CD4-positive, alpha-beta memory T cell (primary cell): Measurements from ENCODE around the gene ADAMTS19. TPM values are rescaled to one million over a fixed set of nuclear protein-coding genes. Genes with fewer than 3 reads are reported as not detected.

Source experiments
- CTCF ChIA-PET: fragments of 350-600 bp; sonication (Branson Sonifier 250); formaldehyde crosslinking; loops from one replicate; lab custom pipeline; 2021; ENCODE audit warnings: inconsistent platforms; ENCODE audit not compliant: partially characterized antibody; lab: Charles Lee
- POLR2A ChIA-PET: fragments of 350-600 bp; sonication (Branson Sonifier 250); formaldehyde crosslinking; loops from one replicate; lab custom pipeline; 2021; ENCODE audit not compliant: partially characterized antibody; lab: Charles Lee
- DNase-seq, 5 donors: peaks; one replicate each; pipeline versions ENCODE4 v3.0.0 to v3.0.0-alpha.2; 2020 to 2022; ENCODE audit warnings: mixed read lengths in 1 of 5
- H3K27ac ChIP-seq: one replicate; pipeline ENCODE4 v1.7.0; 2013; ENCODE audit warnings: low read depth, low read length
- H3K27me3 ChIP-seq: 2 replicates; pipeline ENCODE4 v1.7.0; 2013; ENCODE audit warnings: mild to moderate bottlenecking, low read length, moderate library complexity; ENCODE audit not compliant: insufficient read depth
- H3K36me3 ChIP-seq: 2 replicates; pipeline ENCODE4 v1.7.0; 2013; ENCODE audit warnings: mild to moderate bottlenecking, low read length, moderate library complexity; ENCODE audit not compliant: insufficient read depth
- H3K4me1 ChIP-seq: 2 replicates; pipeline ENCODE4 v1.7.0; 2013; ENCODE audit warnings: mild to moderate bottlenecking, low read length, moderate library complexity; ENCODE audit not compliant: insufficient read depth
- H3K4me3 ChIP-seq, 2 donors: one replicate each; pipeline ENCODE4 v1.7.0; 2013; ENCODE audit warnings: low read length in 2 of 2, mild to moderate bottlenecking in 1 of 2
- H3K9me3 ChIP-seq, 2 donors: one replicate each; pipeline ENCODE4 v1.7.0; 2013; ENCODE audit warnings: low read length in 2 of 2, control low read depth in 1 of 2; ENCODE audit not compliant: control insufficient read depth in 1 of 2
- H3K27ac Mint-ChIP-seq, 7 donors: one replicate each; pipeline ENCODE4 v1.8.0; 2020 to 2021; ENCODE audit warnings: mixed read lengths in 7 of 7, mild to moderate bottlenecking in 6 of 7, inconsistent platforms in 3 of 7, moderate library complexity in 3 of 7
- H3K27me3 Mint-ChIP-seq, 2 donors: one replicate each; pipeline ENCODE4 v1.8.0; 2020 to 2021; ENCODE audit warnings: mixed read lengths in 2 of 2
- H3K36me3 Mint-ChIP-seq, 2 donors: one replicate each; pipeline ENCODE4 v1.8.0; 2020 to 2021; ENCODE audit warnings: mixed read lengths in 2 of 2, inconsistent platforms in 1 of 2, mild to moderate bottlenecking in 1 of 2
- H3K4me1 Mint-ChIP-seq, 4 donors: one replicate each; pipeline ENCODE4 v1.8.0; 2020 to 2021; ENCODE audit warnings: mixed read lengths in 4 of 4, mild to moderate bottlenecking in 1 of 4
- H3K4me3 Mint-ChIP-seq, 8 donors: one replicate each; pipeline ENCODE4 v1.8.0; 2020 to 2021; ENCODE audit warnings: mixed read lengths in 8 of 8, mild to moderate bottlenecking in 7 of 8, moderate library complexity in 6 of 8, inconsistent platforms in 3 of 8
- H3K9me3 Mint-ChIP-seq, 8 donors: one replicate each; pipeline ENCODE4 v1.8.0; 2020 to 2021; ENCODE audit warnings: mixed read lengths in 8 of 8, mild to moderate bottlenecking in 5 of 8, inconsistent platforms in 3 of 8, moderate library complexity in 1 of 8
- intact Hi-C: fragments of 100-400 bp; cut with micrococcal nuclease; formaldehyde crosslinking; loops from one replicate; pipeline ENCODE4 v1.15.1; 2023
- polyA plus RNA-seq, 2 donors: library from polyadenylated mRNA; unstranded; fragments of 300-500 nt; fragmentation: Illumina TruSeq; gene quantifications; one replicate each; pipeline ENCODE4 v1.2.3, GENCODE V29; 2021
- total RNA-seq, 2 experiments: library from RNA; stranded (reverse); gene quantifications; one replicate each; pipeline ENCODE4 v1.2.3, GENCODE V29; 2021

The ADAMTS19 gene
- total and polyA plus RNA-seq, 4 experiments from 2014 or later: not detected

- Mint-ChIP-seq H3K9me3 (peaks cover 0 to 2% (median 0%) of the 10 kb centered on the region in 8 donors), H3K4me1 (no peaks in the 10 kb centered on the region), H3K4me3 (no peak overlapping the region), H3K36me3 (no peaks in the 10 kb centered on the region), H3K27me3 (peaks cover 0 to 2% of the 10 kb centered on the region in 2 donors), H3K27ac (no peak overlapping the region)
- no peak for DNase-seq
- H3K4me1 ChIP-seq: no peaks in the 10 kb centered on the region
- ChIA-PET POLR2A (no interaction called here), CTCF (no interaction called here)
- no peaks in the 10 kb centered on the region for H3K36me3 ChIP-seq
- no peak overlapping the region for H3K27ac ChIP-seq
- intact Hi-C loops: no loop called here
- H3K9me3 ChIP-seq: no peaks in the 10 kb centered on the region
- H3K4me3 ChIP-seq: no peak overlapping the region
- H3K27me3 ChIP-seq: no peaks in the 10 kb centered on the region
Observed at GRCh38 chr5:129474544-129474943, 14.4 kb downstream of the ADAMTS19 start.

- Mint-ChIP-seq H3K4me1 (no peaks in the 10 kb centered on the region), H3K36me3 (no peaks in the 10 kb centered on the region), H3K9me3 (peaks cover 0 to 4% (median 0%) of the 10 kb centered on the region in 8 donors), H3K4me3 (no peak overlapping the region), H3K27me3 (no peaks in the 10 kb centered on the region), H3K27ac (no peak overlapping the region)
- intact Hi-C loops: no loop called here
- POLR2A ChIA-PET: no interaction called here
- Histone ChIP-seq H3K27ac (no peak overlapping the region), H3K9me3 (no peaks in the 10 kb centered on the region), H3K4me3 (no peak overlapping the region), H3K4me1 (no peaks in the 10 kb centered on the region), H3K27me3 (no peaks in the 10 kb centered on the region), H3K36me3 (no peaks in the 10 kb centered on the region)
- no peak for DNase-seq
- CTCF ChIA-PET: no interaction called here
Observed at GRCh38 chr5:129476751-129477150, 16.7 kb downstream of the ADAMTS19 start.

DNA sequence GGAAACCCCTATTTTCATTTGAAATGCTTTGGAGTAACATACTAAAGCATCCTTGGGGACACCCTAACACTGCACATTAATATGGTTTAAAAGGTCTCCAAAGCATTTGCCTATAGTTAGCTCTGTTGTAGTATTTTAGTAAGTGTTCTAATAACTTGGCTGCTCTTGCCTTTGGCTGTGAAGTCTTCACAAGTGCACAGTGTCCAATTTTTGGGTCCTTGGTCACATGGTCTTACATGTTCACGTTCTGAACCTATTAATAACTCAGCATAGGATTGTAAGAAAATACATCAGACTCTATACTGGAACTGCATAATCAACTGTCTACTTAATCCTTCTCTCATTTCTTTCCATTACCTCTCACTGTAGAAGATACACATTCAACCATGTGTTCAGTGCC, 17.4 kb downstream of the ADAMTS19 start:
- ChIA-PET CTCF (no interaction called here), POLR2A (no interaction called here)
- no peaks in the 10 kb centered on the region for H3K27me3 Mint-ChIP-seq
- Histone ChIP-seq H3K4me1 (no peaks in the 10 kb centered on the region), H3K27ac (no peak overlapping the region), H3K27me3 (no peaks in the 10 kb centered on the region), H3K4me3 (no peak overlapping the region), H3K36me3 (no peaks in the 10 kb centered on the region), H3K9me3 (no peaks in the 10 kb centered on the region)
- H3K9me3 Mint-ChIP-seq: peaks cover 0 to 4% (median 0%) of the 10 kb centered on the region in 8 donors
- H3K4me1 Mint-ChIP-seq: no peaks in the 10 kb centered on the region
- DNase-seq: no peak
- intact Hi-C loops: no loop called here
- no peak overlapping the region for H3K27ac Mint-ChIP-seq
- no peaks in the 10 kb centered on the region for H3K36me3 Mint-ChIP-seq
- H3K4me3 Mint-ChIP-seq: no peak overlapping the region

GRCh38 chr5:129481161-129481560, 21.1 kb downstream of the ADAMTS19 start:
- no peak for DNase-seq
- H3K27me3 ChIP-seq: no peaks in the 10 kb centered on the region
- H3K4me3 ChIP-seq: no peak overlapping the region
- no peaks in the 10 kb centered on the region for H3K36me3 ChIP-seq
- H3K27me3 Mint-ChIP-seq: no peaks in the 10 kb centered on the region
- ChIA-PET CTCF (no interaction called here), POLR2A (no interaction called here)
- no peaks in the 10 kb centered on the region for H3K36me3 Mint-ChIP-seq
- H3K4me1 ChIP-seq: no peaks in the 10 kb centered on the region
- H3K9me3 ChIP-seq: no peaks in the 10 kb centered on the region
- intact Hi-C loops: no loop called here
- H3K27ac ChIP-seq: no peak overlapping the region
- no peaks in the 10 kb centered on the region for H3K4me1 Mint-ChIP-seq
- peaks cover 0 to 4% (median 0%) of the 10 kb centered on the region in 8 donors for H3K9me3 Mint-ChIP-seq
- no peak overlapping the region for H3K27ac Mint-ChIP-seq
- no peak overlapping the region for H3K4me3 Mint-ChIP-seq

DNA sequence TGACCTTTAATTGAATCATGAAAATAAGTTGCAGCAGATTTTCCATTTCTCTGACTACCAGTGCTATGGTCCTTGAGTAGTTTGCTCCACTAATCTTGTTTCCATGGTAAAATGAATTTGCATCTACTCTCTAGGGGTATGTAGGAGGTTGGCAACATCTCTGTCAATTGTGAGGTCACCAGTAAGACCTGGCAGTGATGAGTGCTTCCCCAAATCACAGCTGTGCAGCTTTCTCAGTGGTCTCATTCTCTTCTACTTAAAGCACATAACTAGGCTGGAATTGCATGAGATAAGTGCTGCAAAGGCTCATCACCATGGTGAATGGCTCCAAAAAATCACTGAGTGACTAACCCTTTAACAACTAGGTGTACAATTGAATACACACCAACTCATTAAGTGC, 36.3 kb downstream of the ADAMTS19 start:
- no peak for DNase-seq
- Mint-ChIP-seq H3K4me1 (no peaks in the 10 kb centered on the region), H3K9me3 (peaks cover 0 to 4% (median 0%) of the 10 kb centered on the region in 8 donors), H3K36me3 (no peaks in the 10 kb centered on the region), H3K27me3 (no peaks in the 10 kb centered on the region), H3K27ac (no peak overlapping the region), H3K4me3 (no peak overlapping the region)
- CTCF ChIA-PET: no interaction called here
- Histone ChIP-seq H3K9me3 (no peaks in the 10 kb centered on the region), H3K4me3 (no peak overlapping the region), H3K27me3 (no peaks in the 10 kb centered on the region), H3K27ac (no peak overlapping the region), H3K4me1 (no peaks in the 10 kb centered on the region), H3K36me3 (no peaks in the 10 kb centered on the region)
- POLR2A ChIA-PET: no interaction called here
- intact Hi-C loops: no loop called here

DNA sequence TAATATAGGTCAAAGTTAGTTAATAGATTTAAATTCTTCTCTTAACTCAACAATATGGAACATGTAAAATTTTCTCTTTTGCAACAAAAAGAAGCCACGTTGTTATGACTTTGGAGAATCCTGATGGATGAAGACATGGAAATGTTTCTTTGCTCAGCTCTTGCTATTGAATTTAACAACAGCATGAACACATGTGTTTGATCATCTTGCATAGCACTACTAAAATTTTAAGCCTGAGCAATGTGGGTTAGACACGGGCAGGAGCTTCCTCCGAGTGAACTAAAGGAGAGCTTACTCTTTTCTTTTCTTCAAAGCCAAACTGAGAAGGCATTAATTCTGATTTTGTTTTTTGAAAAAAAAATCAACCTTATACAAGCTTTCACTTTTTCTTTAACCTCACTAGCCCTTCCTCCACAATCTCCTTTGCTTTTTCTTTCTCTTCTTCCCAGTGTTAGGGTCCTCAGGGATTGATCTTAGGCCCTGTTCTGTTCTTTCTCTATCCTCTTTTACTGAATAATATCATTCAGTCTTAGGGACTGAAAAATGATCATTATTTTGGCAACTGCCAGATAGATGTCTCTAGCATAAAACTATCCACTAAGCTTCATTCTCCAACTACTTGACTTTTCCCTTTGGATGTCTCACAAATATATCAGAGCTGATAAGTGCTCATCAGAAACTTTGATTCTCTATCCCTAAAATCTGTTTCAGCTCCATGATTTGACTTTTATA, 36.9 kb downstream of the ADAMTS19 start:
- no peak overlapping the region for H3K4me3 ChIP-seq
- H3K36me3 ChIP-seq: no peaks in the 10 kb centered on the region
- Mint-ChIP-seq H3K27me3 (no peaks in the 10 kb centered on the region), H3K9me3 (peaks cover 0 to 6% (median under 1%) of the 10 kb centered on the region in 8 donors), H3K27ac (no peak overlapping the region), H3K4me3 (no peak overlapping the region), H3K36me3 (no peaks in the 10 kb centered on the region), H3K4me1 (no peaks in the 10 kb centered on the region)
- intact Hi-C loops: no loop called here
- no peaks in the 10 kb centered on the region for H3K27me3 ChIP-seq
- no peak overlapping the region for H3K27ac ChIP-seq
- DNase-seq: no peak
- POLR2A ChIA-PET: no interaction called here
- no peaks in the 10 kb centered on the region for H3K9me3 ChIP-seq
- H3K4me1 ChIP-seq: no peaks in the 10 kb centered on the region
- CTCF ChIA-PET: interaction anchor here (1.6 kb wide), 1 partner anchor 13 kb away, joined by 6 read pairs; no protein-coding TSS in a partner anchor

DNA sequence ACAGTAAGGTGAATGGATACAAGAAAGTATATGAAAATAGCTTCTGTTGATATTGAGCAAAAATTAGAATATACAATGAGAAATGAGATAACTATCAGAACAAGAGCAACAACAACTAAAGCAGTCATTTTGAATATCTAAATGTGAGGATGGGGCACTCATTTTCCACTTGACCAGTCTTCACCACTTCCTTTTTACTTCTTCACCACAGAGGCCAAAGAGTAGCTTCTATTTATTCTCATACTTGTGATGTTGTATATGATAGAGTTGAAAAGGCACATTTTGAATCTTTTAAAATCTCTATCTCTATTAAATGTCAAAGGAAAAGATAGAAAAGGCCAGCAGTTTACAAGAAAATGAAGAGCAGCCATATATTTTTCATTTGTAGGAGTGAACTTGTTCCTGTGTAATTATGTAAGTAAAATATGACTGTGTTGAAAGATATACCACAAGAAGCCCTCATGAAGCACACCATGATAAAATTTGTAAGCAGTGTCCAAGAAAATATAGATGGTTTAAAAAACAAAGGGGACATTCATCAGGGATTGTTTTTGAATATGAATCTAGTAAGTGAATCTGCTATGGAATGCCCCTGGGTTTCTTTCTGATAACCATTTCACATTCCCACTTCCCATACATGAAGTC, 39.2 kb downstream of the ADAMTS19 start:
- no peaks in the 10 kb centered on the region for H3K36me3 Mint-ChIP-seq
- intact Hi-C loops: no loop called here
- H3K27ac ChIP-seq: no peak overlapping the region
- no peak overlapping the region for H3K27ac Mint-ChIP-seq
- no peaks in the 10 kb centered on the region for H3K36me3 ChIP-seq
- H3K4me1 Mint-ChIP-seq: no peaks in the 10 kb centered on the region
- H3K4me1 ChIP-seq: no peaks in the 10 kb centered on the region
- H3K27me3 Mint-ChIP-seq: no peaks in the 10 kb centered on the region
- ChIA-PET CTCF (no interaction called here), POLR2A (no interaction called here)
- H3K4me3 Mint-ChIP-seq: no peak overlapping the region
- H3K4me3 ChIP-seq: no peak overlapping the region
- H3K9me3 Mint-ChIP-seq: peaks cover 0 to 6% (median 2%) of the 10 kb centered on the region in 8 donors
- H3K27me3 ChIP-seq: no peaks in the 10 kb centered on the region
- DNase-seq: no peak
- H3K9me3 ChIP-seq: no peaks in the 10 kb centered on the region
